GM21528 (cell line): ENCODE data around the gene MAN1B1.

Experiments
- ATAC-seq: cut with Tn5 transposase; IDR thresholded peaks from one replicate; pipeline ENCODE4 v1.9.1; 2021; ENCODE audit warnings: mild to moderate bottlenecking, moderate library complexity; ENCODE audit not compliant: unreplicated experiment, low FRiP score

The MAN1B1 gene

GRCh38 chr9:137141050-137141810, 54.4 kb downstream of the MAN1B1 start:
- ATAC-seq, result no peak

DNA sequence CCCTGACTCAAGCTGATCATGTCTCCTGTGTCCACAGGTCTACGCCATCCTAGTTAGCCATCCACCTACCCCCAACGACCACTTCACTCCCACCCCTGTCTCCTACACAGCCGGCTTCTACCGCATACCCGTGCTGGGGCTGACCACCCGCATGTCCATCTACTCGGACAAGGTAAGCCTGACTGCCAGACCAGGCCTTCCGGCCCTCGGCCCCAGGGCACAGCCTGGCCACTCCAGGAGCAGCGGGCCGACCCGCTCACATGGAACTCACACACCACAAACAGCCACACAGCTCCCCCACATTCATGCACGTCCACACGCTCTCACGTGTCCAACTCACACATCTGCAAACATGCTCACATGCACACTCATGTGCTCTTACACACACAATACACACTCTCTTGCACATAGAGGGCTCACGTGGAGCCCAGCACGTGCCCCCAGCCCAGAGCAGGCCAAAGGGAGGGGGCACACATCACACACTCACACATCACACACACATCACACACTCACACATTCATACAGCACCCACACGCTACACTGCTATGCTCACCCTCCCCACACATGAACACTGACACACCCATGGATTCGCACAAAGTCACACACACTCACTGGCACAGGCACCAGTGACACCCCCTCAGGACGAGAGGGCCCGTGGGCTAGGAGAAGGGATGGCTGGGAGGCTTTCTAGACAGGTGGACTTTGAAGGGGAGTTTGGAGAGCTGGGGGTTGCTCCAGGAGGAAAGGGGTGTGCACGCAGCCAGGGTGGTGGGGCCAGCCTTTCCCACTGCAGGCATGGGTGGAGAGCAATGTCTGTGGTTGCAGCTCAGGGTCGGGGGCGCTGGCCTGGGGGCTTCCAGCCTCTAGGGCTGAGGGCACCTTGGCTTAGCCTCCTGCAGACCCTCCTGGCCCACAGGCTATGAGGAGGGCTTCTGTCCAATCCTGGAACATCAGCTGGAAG, 55.5 kb downstream of the MAN1B1 start:
- no peak for ATAC-seq

GRCh38 chr9:137143459-137143858, 56.7 kb downstream of the MAN1B1 start:
- ATAC-seq, result no peak

DNA sequence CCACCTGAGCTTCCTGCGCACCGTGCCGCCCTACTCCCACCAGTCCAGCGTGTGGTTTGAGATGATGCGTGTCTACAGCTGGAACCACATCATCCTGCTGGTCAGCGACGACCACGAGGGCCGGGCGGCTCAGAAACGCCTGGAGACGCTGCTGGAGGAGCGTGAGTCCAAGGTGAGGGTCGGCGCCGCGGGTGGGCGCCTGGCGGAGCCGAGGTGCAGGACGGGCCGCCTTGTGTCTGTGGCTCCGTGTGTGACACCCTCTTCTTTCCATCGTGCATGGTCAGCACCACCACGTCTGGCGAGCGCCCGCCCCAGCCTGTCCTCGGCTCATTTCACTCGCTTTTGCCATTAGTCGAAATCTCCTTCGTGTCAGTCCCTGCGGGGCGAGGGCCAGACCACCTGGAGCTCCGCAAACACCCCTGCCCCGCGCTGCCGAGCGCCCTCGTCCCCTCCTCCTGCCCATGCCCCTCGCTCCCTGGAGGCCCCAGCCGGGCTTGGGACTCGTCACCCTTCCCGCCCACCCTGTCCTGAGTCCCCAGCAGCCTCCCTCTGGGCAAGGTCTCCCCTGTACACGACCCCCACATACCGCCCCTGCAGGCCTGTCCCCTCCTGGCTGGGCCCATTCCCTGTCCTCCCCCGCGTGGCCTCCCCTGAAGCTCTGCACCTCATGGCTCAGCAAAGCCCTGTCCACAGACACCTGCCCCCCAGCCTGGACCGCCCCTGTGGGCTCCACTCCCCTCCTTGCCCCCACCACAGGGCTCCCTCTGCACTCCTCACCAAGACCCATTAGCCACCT, 59.1 kb downstream of the MAN1B1 start:
- ATAC-seq, result no peak

- ATAC-seq, result no peak
Measured at GRCh38 chr9:137146527-137146918, 59.7 kb downstream of the MAN1B1 start.

DNA sequence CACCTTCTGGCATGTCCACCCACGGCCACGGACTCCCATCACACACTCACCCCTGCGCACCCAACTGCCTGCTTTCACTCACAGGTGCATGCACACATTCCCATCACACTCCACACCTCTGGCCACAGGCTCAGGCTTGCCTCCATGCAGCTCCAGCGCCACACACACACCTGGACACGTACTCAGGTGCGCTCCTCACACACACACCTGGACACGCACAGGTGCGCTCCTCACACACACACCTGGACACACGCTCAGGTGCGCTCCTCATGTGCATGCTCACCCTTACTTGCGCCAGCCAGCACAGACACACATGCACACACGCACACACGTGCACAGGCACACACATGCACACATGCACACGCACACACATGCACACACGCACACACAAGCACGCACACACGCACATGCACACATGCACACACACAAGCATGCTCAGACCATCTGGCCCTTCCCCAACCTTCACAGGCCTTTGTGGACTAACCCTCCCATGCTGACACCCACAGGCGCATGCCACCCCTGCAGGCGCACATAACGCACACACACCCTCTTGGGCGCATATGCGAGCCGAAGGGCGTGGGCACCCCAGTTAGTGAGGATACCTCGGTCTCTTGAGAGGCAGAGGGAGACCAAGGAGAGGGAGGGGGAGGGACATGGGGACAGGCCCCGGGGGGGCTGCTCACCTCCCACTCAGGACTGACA, 60.5 kb downstream of the MAN1B1 start:
- no peak for ATAC-seq

DNA sequence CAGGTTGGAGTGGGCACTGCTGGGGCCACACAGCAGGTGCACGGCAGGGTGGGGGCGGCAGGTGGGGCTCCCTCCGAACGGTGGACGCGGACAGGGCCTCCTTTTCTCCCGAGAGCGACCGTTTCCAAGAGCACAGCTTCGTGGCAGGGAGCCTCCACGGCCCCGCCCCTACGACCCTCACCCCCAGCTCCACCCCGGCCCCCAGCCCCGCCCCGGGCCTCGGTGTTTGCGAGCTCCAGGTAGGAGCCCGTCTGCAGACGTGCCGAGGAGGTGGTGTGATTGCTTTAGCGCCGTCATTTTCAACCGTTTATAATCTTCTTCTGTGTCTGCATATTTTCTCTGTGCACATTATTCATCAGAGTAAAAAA, 61.0 kb downstream of the MAN1B1 start:
- ATAC-seq, result no peak

DNA sequence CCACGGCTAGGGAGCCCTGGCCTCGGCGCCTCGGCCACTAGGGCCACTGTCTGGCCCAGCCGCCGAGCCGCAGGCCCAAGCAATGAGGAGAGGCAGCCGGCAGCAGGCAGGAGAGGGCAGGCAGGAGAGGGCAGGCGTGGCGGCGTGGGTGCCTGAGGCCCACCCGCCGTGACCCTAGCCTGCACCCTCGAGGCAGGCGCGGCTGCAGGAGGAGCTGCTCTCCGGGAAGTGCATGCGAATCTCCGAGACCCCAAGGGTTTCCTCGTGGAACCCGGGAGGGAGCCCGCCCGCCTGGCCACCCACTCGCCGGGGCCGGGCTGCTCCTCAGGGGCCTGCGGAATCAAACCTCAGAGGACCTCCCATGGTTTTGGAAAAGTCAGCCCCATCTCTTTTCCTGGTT, 61.5 kb downstream of the MAN1B1 start:
- no peak for ATAC-seq

DNA sequence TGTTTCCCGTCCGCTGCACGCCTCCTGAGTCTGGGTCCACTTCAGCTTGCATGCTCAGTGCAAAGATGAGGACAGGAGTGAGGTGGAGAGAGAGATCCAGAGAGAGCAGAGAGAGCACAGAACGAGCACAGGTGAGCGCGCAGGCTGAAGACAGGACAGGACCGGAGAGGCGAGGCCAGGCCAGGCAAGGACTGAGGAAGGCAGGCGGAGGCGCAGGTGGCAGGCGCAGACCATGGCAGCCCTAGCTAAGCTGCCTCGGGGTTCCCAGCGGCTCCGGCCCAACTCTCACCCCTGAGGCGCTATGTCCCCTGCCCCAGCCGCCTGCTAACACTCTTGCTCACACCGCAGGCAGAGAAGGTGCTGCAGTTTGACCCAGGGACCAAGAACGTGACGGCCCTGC, 61.9 kb downstream of the MAN1B1 start:
- ATAC-seq, result no peak

GRCh38 chr9:137149363-137149762, 62.6 kb downstream of the MAN1B1 start:
- ATAC-seq, result no peak

GRCh38 chr9:137149942-137150616, 63.3 kb downstream of the MAN1B1 start:
- ATAC-seq, result no peak

DNA sequence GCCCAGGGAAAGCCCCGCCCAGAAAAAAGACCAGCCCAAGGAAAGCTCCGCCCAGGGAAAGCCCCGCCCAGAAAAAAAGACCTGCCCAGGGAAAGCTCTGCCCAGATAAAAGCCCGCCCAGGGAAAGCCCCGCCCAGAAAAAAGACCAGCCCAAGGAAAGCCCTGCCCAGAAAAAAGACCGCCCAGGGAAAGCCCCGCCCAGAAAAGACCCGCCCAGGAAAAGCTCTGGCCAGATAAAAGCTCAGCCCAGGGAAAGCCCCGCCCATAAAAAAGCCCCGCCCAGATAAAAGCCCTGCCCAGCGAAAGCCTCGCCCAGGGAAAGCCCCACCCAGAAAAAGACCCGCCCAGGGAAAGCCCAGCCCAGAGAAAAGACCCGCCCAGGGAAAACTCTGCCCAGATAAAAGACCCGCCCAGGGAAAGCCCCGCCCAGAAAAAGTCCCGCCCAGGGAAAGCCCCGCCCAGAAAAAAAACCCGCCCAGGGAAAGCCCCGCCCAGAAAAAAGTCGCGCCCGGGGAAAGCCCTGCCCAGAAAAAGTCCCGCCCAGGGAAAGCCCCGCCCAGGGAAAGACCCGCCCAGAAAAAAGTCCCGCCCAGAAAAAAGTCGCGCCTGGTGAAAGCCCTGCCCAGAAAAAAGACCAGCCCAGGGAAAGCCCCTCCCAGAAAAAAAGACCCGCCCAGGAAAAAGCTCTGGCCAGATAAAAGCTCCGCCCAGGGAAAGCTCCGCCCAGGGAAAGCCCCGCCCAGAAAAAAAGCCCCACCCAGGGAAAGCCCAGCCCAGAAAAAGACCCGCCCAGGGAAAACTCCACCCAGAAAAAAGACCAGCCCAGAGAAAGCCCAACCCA, 64.1 kb downstream of the MAN1B1 start:
- peak; percentile 40 for ATAC-seq

- no peak for ATAC-seq
Measured at GRCh38 chr9:137152844-137153405, 66.1 kb downstream of the MAN1B1 start.

DNA sequence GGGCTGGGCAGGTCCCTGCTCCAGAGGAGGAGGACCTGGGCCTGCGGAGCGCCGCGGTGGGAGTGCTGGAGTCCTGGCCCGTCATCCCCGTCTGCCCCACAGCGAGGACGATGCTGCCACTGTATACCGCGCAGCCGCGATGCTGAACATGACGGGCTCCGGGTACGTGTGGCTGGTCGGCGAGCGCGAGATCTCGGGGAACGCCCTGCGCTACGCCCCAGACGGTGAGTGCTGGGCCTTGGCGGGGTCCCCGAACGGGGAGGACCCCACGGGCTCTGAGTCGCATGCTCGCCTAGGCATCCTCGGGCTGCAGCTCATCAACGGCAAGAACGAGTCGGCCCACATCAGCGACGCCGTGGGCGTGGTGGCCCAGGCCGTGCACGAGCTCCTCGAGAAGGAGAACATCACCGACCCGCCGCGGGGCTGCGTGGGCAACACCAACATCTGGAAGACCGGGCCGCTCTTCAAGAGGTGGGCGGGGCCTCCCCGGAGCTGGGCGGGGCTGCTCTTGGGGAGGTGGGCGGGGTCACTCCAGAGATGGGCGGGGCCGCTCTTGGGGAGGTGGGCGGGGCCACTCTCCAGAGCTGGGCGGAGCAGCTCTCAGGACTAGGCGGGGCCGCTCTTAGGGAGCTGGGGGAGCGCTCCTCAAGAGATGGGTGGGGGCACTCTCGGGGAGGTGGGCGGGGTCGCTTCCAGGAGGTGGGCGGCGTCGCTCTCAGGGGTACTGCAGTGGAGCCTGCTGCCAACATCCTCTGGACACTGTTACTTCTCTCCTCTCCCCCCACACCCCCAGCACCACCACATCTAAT, 70.0 kb downstream of the MAN1B1 start:
- ATAC-seq, result no peak

GRCh38 chr9:137157618-137158415, 71.0 kb downstream of the MAN1B1 start:
- no peak for ATAC-seq

GRCh38 chr9:137158625-137159024, 71.8 kb downstream of the MAN1B1 start:
- ATAC-seq, result no peak
